Osteocyte (in vitro differentiated cells): ENCODE measurements around the gene MAEL. TPM values are rescaled to one million over a fixed set of nuclear protein-coding genes. Genes with fewer than 3 reads are reported as not detected.
"Not testable (repeated sequence)": the region's sequence is repeated elsewhere in the genome, so short reads cannot be mapped to it uniquely, and the experiment has no call there.

ENCODE experiments used
- DNase-seq: peaks from one replicate; pipeline ENCODE4 v3.0.0; 2021; ENCODE audit warnings: mixed read lengths; ENCODE audit not compliant: unreplicated experiment; ENCODE audit errors: extremely low spot score
- H3K27ac Mint-ChIP-seq: one replicate; pipeline ENCODE4 v1.8.0; 2021; ENCODE audit warnings: mild to moderate bottlenecking, mixed read lengths; ENCODE audit not compliant: unreplicated experiment
- H3K27me3 Mint-ChIP-seq: one replicate; pipeline ENCODE4 v1.8.0; 2021; ENCODE audit warnings: mixed read lengths; ENCODE audit not compliant: unreplicated experiment
- H3K36me3 Mint-ChIP-seq: one replicate; pipeline ENCODE4 v1.8.0; 2021; ENCODE audit warnings: mixed read lengths; ENCODE audit not compliant: unreplicated experiment
- H3K4me1 Mint-ChIP-seq: one replicate; pipeline ENCODE4 v1.8.0; 2021; ENCODE audit warnings: mixed read lengths; ENCODE audit not compliant: unreplicated experiment
- H3K4me3 Mint-ChIP-seq: one replicate; pipeline ENCODE4 v1.8.0; 2021; ENCODE audit warnings: mild to moderate bottlenecking, moderate library complexity, mixed read lengths; ENCODE audit not compliant: unreplicated experiment
- H3K9me3 Mint-ChIP-seq: one replicate; pipeline ENCODE4 v1.8.0; 2021; ENCODE audit warnings: mixed read lengths; ENCODE audit not compliant: unreplicated experiment
- total RNA-seq: library from RNA; stranded (reverse); gene quantifications from 2 replicates; pipeline ENCODE4 v1.2.1, GENCODE V29; 2021
- TF ChIP-seq, protein P1 (sequence below): fragments of 200-600 bp; sonication (generic); IDR thresholded peaks from 2 replicates; pipeline ENCODE4 v1.5.0; 2021; ENCODE audit warnings: antibody characterized with exemption, mild to moderate bottlenecking, moderate library complexity

The MAEL gene
- total RNA-seq, 1 donor from 2014 or later = not detected

DNA sequence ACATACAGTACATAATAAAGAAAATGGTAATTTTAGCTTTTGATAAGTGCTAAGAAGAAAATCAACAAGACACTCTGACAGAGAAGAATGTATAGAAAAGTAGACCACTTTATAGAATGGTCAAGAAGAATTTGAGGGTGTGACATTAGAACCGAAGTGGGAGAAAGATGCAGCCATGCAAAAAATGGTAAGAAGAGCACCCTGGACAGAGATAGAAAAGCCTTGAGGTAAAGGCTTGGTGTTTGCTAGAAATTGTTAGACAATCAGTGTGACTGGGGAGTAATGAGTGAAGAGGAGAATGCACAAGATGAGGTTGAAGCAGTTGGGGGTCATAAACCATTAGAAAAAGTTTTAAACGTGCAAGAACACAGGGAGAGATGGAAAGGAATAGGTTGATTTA, 23.5 kb downstream of the MAEL start:
- Mint-ChIP-seq H3K4me1 (no peaks in the 10 kb centered on the region), H3K27me3 (peaks cover 65% of the 10 kb centered on the region), H3K27ac (no peak overlapping the region), H3K4me3 (no peak overlapping the region), H3K9me3 (no peaks in the 10 kb centered on the region), H3K36me3 (no peaks in the 10 kb centered on the region)
- no peak for DNase-seq
- TF ChIP-seq, protein P1, sequence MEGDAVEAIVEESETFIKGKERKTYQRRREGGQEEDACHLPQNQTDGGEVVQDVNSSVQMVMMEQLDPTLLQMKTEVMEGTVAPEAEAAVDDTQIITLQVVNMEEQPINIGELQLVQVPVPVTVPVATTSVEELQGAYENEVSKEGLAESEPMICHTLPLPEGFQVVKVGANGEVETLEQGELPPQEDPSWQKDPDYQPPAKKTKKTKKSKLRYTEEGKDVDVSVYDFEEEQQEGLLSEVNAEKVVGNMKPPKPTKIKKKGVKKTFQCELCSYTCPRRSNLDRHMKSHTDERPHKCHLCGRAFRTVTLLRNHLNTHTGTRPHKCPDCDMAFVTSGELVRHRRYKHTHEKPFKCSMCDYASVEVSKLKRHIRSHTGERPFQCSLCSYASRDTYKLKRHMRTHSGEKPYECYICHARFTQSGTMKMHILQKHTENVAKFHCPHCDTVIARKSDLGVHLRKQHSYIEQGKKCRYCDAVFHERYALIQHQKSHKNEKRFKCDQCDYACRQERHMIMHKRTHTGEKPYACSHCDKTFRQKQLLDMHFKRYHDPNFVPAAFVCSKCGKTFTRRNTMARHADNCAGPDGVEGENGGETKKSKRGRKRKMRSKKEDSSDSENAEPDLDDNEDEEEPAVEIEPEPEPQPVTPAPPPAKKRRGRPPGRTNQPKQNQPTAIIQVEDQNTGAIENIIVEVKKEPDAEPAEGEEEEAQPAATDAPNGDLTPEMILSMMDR = no peak

DNA sequence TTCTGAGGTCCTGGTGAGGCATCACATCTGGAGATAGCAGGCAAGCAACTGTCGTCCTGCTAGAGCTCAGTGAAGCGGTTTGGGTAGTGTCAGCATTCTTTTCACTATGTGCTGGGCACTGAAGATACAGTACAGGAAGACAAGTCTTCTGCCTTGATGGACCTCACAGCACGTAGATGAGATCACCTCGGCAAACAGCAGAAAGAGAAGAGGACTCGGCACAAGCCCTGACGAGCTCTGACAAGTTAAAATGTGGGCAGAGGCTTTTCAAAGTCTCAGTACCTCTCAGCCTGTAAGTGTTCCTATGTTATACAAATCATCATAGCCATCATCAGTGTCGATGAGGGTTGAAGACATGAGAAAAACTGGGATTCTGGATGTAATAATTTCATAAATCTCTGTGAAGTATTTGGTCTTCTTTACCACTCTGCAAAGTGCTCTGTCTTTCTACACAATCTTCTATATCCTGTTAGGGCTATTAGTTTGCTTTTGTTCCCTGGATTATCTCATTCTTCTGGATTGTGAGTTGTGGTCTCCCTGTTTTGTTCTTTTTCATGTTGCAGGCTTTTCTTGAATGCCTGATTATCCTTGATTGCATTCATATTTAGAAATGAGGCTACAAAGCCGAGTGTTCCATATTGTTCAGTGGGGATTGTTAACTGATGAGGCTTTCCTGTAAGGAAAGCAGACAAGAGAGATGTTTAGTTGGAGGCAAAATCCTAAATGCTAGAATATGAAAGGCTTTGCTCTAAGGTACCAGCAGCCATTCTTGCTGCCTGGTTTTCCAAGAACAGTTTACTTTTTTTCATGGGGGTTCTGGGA, 24.2 kb downstream of the MAEL start:
- Mint-ChIP-seq H3K27ac (no peak overlapping the region), H3K4me1 (no peaks in the 10 kb centered on the region), H3K4me3 (no peak overlapping the region), H3K27me3 (peaks cover 61% of the 10 kb centered on the region), H3K36me3 (no peaks in the 10 kb centered on the region), H3K9me3 (no peaks in the 10 kb centered on the region)
- DNase-seq = no peak
- TF ChIP-seq, protein P1 = no peak

DNA sequence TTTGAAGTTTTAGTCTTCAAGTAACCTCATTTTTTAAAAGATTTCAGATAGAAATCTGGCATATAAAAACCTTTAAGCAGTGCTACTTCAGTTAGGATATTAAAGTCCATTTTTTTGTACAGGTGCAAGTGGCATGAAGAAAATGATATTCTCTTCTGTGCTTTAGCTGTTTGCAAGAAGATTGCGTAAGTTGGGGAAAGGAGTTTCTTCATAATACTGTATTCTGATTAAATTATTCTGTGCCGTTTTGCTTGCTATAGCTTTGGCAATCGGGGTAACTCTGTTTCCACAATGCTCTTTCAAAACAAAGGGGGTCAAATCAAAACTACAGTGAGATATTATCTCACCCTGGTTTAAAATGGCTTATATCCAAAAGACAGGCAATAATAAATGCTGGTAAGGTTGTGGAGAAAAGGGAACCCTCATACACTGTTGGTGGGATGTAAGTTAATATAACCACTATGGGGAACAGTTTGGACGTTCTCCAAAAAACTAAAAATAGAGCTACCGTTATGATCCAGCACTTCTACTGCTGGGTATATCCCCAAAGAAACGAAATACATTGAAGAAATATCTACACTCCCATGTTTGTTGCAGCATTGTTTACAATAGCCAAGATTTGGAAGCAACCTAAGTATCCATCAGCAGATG, 27.1 kb downstream of the MAEL start:
- TF ChIP-seq, protein P1 = no peak
- no peak overlapping the region for H3K27ac Mint-ChIP-seq
- no peak overlapping the region for H3K4me3 Mint-ChIP-seq
- no peaks in the 10 kb centered on the region for H3K36me3 Mint-ChIP-seq
- H3K27me3 Mint-ChIP-seq = peaks cover 52% of the 10 kb centered on the region
- DNase-seq = no peak
- H3K4me1 Mint-ChIP-seq = no peaks in the 10 kb centered on the region
- no peaks in the 10 kb centered on the region for H3K9me3 Mint-ChIP-seq

DNA sequence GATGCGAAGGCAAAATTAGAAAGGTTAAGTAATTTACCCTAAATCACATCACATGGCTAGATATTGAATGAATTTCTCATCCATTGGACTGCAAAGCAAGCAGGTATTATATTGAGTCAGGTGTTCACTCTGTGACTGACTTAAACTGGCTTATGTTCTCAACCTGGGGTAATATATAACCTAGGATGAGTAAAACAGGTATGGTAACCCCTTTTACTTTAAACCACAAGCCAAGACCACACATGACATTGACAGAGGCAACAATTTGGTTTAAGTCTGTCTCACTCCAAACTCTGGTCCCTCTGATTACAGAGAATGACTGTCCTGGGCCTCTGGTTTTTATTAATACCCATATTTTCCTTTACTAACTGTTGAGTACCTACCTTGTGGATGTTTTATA, 33.3 kb downstream of the MAEL start:
- DNase-seq = no peak
- Mint-ChIP-seq H3K27ac (no peak overlapping the region), H3K27me3 (peaks cover 45% of the 10 kb centered on the region), H3K9me3 (no peaks in the 10 kb centered on the region), H3K4me3 (no peak overlapping the region), H3K36me3 (no peaks in the 10 kb centered on the region), H3K4me1 (no peaks in the 10 kb centered on the region)
- TF ChIP-seq, protein P1 = no peak

DNA sequence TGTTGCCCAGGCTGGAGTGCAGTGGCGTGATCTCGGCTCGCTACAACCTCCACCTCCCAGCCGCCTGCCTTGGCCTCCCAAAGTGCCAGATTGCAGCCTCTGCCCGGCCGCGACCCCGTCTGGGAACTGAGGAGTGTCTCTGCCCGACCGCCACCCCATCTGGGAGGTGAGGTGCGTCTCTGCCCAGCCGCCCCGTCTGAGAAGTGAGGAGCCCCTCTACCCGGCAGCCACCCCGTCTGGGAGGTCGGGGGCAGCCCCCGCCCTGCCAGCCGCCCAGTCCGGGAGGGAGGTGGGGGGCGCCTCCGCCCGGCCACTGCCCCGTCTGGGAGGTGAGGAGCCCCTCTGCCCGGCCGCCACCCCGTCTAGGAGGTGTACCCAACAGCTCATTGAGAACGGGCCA, 40.5 kb downstream of the MAEL start:
- not testable (repeated sequence) for H3K4me1 Mint-ChIP-seq, H3K4me3 Mint-ChIP-seq, H3K27ac Mint-ChIP-seq, H3K36me3 Mint-ChIP-seq, H3K9me3 Mint-ChIP-seq, DNase-seq
- H3K27me3 Mint-ChIP-seq = peaks cover 46% of the 10 kb centered on the region
